Activated CD8-positive, alpha-beta T cell treated with anti-CD3 and anti-CD28 coated beads for 36 hours (primary cell): ENCODE measurements around the gene EDRF1. TPM values are rescaled to one million over a fixed set of nuclear protein-coding genes. Genes with fewer than 3 reads are reported as not detected.

ENCODE experiments used
- ATAC-seq: fragments of 200-7000 bp; cut with Tn5 transposase; one replicate; pipeline ENCODE4 v1.10.0; 2021; ENCODE audit warnings: mild to moderate bottlenecking, moderate library complexity
- CTCF ChIA-PET: fragments of 350-600 bp; sonication (Branson Sonifier 250); formaldehyde crosslinking; loops from one replicate; lab custom pipeline; 2021; ENCODE audit warnings: antibody characterized with exemption; lab: Charles Lee
- POLR2A ChIA-PET: fragments of 350-600 bp; sonication (Branson Sonifier 250); formaldehyde crosslinking; loops from one replicate; lab custom pipeline; 2021; ENCODE audit warnings: antibody characterized with exemption; lab: Charles Lee
- DNase-seq: peaks from one replicate; pipeline ENCODE4 v3.0.0-alpha.2; 2020
- H3K27ac Mint-ChIP-seq: one replicate; pipeline ENCODE4 v1.8.0; 2021; ENCODE audit warnings: mild to moderate bottlenecking, mixed read lengths
- H3K27me3 Mint-ChIP-seq: one replicate; pipeline ENCODE4 v1.8.0; 2021; ENCODE audit warnings: mixed read lengths
- H3K36me3 Mint-ChIP-seq: one replicate; pipeline ENCODE4 v1.8.0; 2021; ENCODE audit warnings: low read depth, mixed read lengths
- H3K4me1 Mint-ChIP-seq: one replicate; pipeline ENCODE4 v1.8.0; 2021; ENCODE audit warnings: low read depth, mixed read lengths
- H3K4me3 Mint-ChIP-seq: one replicate; pipeline ENCODE4 v1.8.0; 2021; ENCODE audit warnings: mild to moderate bottlenecking, moderate library complexity, mixed read lengths
- H3K9me3 Mint-ChIP-seq: one replicate; pipeline ENCODE4 v1.8.0; 2021; ENCODE audit warnings: mixed read lengths
- intact Hi-C: fragments of 100-400 bp; cut with micrococcal nuclease; formaldehyde crosslinking; loops from one replicate; pipeline ENCODE4 v1.10.0; 2022
- total RNA-seq, 2 experiments: library from RNA; stranded (reverse); gene quantifications; one replicate each; pipeline ENCODE4 v1.2.3, GENCODE V29; 2021
- TF ChIP-seq, protein P1 (sequence below): fragments of 200-600 bp; IDR thresholded peaks from one replicate; pipeline ENCODE4 v1.8.0; 2022; ENCODE audit warnings: antibody characterized with exemption, mild to moderate bottlenecking

The EDRF1 gene
- total RNA-seq, 2 experiments from 2014 or later = 26.3 to 26.4 TPM

DNA sequence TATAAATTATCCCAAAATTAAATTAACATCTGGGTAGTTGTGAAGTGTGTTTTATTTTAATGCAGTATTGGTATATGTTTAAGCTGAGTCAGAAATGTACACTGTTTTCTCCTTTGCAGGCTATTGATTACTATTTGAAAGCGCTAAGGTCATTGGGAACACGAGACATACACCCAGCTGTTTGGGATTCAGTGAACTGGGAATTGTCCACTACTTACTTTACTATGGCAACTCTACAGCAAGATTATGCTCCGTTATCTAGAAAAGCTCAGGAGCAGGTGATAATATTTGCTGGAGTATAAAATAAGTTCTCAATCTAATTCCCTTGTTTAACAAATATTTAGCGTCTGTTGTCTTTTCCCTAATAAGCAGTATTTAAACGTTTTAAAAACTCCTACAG is 27.9 kb downstream of the EDRF1 start:
- POLR2A ChIA-PET = interaction anchor here (0.8 to 2.4 kb wide), 3 partner anchors 16 to 20 kb away, joined by 3 to 9 read pairs (median 3); no protein-coding TSS in a partner anchor
- CTCF ChIA-PET = no interaction called here
- Mint-ChIP-seq H3K27ac (no peak overlapping the region), H3K9me3 (no peaks in the 10 kb centered on the region), H3K36me3 (peaks cover 63% of the 10 kb centered on the region), H3K4me1 (peaks cover 2% of the 10 kb centered on the region), H3K27me3 (no peaks in the 10 kb centered on the region), H3K4me3 (no peak overlapping the region)
- TF ChIP-seq, protein P1, sequence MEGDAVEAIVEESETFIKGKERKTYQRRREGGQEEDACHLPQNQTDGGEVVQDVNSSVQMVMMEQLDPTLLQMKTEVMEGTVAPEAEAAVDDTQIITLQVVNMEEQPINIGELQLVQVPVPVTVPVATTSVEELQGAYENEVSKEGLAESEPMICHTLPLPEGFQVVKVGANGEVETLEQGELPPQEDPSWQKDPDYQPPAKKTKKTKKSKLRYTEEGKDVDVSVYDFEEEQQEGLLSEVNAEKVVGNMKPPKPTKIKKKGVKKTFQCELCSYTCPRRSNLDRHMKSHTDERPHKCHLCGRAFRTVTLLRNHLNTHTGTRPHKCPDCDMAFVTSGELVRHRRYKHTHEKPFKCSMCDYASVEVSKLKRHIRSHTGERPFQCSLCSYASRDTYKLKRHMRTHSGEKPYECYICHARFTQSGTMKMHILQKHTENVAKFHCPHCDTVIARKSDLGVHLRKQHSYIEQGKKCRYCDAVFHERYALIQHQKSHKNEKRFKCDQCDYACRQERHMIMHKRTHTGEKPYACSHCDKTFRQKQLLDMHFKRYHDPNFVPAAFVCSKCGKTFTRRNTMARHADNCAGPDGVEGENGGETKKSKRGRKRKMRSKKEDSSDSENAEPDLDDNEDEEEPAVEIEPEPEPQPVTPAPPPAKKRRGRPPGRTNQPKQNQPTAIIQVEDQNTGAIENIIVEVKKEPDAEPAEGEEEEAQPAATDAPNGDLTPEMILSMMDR = no peak
- ATAC-seq (no peak), DNase-seq (no peak)
- intact Hi-C loops = no loop called here

DNA sequence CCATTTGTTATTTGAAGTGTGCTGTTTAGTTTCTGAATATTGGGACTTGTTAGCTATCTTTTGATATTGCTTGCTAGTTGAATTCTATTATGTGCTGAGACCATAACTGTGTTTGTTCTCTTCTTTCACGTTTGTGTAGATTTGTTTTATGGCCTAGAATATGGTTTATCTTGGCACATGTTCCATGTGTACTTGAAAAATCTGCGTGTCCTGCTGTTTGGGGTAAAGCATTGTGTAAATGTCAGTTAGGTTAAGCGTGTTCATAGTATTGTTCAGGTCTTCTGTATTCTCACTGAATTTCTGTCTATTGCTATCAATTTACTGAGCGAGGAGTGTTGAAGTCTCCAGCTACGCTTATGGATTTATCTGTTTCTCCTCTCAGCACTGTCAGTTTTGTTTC is 36.7 kb downstream of the EDRF1 start:
- ATAC-seq (no peak), DNase-seq (no peak)
- H3K36me3 Mint-ChIP-seq = peaks cover 51% of the 10 kb centered on the region
- ChIA-PET CTCF (interaction anchor here (1.3 to 1.7 kb wide), 2 partner anchors 9 to 40 kb away, joined by 3 to 5 read pairs; no protein-coding TSS in a partner anchor), POLR2A (no interaction called here)
- TF ChIP-seq, protein P1 = no peak
- no peak overlapping the region for H3K27ac Mint-ChIP-seq
- intact Hi-C loops = no loop called here
- no peak overlapping the region for H3K4me3 Mint-ChIP-seq
- no peaks in the 10 kb centered on the region for H3K27me3 Mint-ChIP-seq
- no peaks in the 10 kb centered on the region for H3K9me3 Mint-ChIP-seq
- peaks cover 2% of the 10 kb centered on the region for H3K4me1 Mint-ChIP-seq

GRCh38 chr10:125756853-125757487 is 37.5 kb downstream of the EDRF1 start:
- Mint-ChIP-seq H3K4me3 (no peak overlapping the region), H3K36me3 (peaks cover 50% of the 10 kb centered on the region), H3K27me3 (no peaks in the 10 kb centered on the region), H3K27ac (no peak overlapping the region), H3K4me1 (peaks cover 2% of the 10 kb centered on the region), H3K9me3 (no peaks in the 10 kb centered on the region)
- intact Hi-C loops = no loop called here
- ChIA-PET POLR2A (no interaction called here), CTCF (interaction anchor here (1.3 kb wide), 1 partner anchor 8 kb away, joined by 5 read pairs; no protein-coding TSS in a partner anchor)
- ATAC-seq (no peak), DNase-seq (no peak)
- TF ChIP-seq, protein P1 = no peak

DNA sequence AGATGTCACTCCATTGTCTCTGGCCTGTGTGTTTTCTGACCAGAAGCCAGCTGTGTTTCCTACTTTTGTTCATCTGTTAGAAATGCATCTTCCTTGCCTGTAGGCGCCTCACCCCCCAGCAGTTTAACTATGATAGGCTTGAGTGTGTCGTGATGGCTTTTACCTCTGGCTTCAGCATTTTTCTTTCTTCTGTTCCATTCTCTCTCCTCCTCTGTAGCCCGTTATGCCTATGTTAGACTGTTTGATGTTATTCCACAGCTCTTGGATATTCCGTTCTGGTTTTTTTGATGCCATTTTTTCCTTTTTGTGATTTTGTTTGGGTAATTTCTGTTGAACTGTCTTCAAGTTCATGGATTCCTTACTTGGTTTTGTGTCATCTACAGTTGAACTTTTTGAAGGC is 38.2 kb downstream of the EDRF1 start:
- ATAC-seq = no peak
- H3K4me1 Mint-ChIP-seq = peaks cover 2% of the 10 kb centered on the region
- ChIA-PET CTCF (no interaction called here), POLR2A (interaction anchor here (0.6 kb wide), 1 partner anchor 32 kb away, joined by 3 read pairs; no protein-coding TSS in a partner anchor)
- H3K36me3 Mint-ChIP-seq = peaks cover 51% of the 10 kb centered on the region
- DNase-seq = no peak
- no peak overlapping the region for H3K27ac Mint-ChIP-seq
- TF ChIP-seq, protein P1 = no peak
- H3K9me3 Mint-ChIP-seq = no peaks in the 10 kb centered on the region
- intact Hi-C loops = no loop called here
- H3K4me3 Mint-ChIP-seq = no peak overlapping the region
- H3K27me3 Mint-ChIP-seq = no peaks in the 10 kb centered on the region

DNA sequence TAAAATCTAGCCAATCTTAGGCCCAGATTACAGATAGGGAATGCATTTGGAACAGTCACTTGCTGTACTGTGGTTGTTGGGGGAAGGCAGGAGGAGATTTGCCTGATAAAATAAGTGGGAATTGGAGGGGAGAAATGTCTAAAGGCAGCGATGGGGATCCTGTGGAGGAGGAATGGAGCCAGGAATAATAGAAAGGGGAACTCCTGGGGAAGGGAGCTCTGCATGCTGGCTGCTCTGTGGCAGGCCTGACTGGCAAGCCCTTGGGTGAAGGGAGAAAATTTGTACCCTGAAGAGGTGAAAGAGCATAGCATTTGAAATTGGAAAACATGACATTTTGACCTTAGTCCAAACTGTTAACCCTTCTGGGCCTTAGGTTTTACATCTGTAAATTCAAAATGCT is 42.5 kb downstream of the EDRF1 start:
- DNase-seq (no peak), ATAC-seq (no peak)
- no peaks in the 10 kb centered on the region for H3K4me1 Mint-ChIP-seq
- peaks cover 49% of the 10 kb centered on the region for H3K36me3 Mint-ChIP-seq
- no peaks in the 10 kb centered on the region for H3K27me3 Mint-ChIP-seq
- H3K4me3 Mint-ChIP-seq = no peak overlapping the region
- ChIA-PET POLR2A (no interaction called here), CTCF (no interaction called here)
- TF ChIP-seq, protein P1 = no peak
- no peaks in the 10 kb centered on the region for H3K9me3 Mint-ChIP-seq
- intact Hi-C loops = no loop called here
- no peak overlapping the region for H3K27ac Mint-ChIP-seq
